GM21619 (cell line): ENCODE data around the gene HIPK1.

ENCODE experiments used
- ATAC-seq: cut with Tn5 transposase; IDR thresholded peaks from one replicate; pipeline ENCODE4 v1.9.1; 2021; ENCODE audit not compliant: unreplicated experiment

Gene HIPK1

DNA sequence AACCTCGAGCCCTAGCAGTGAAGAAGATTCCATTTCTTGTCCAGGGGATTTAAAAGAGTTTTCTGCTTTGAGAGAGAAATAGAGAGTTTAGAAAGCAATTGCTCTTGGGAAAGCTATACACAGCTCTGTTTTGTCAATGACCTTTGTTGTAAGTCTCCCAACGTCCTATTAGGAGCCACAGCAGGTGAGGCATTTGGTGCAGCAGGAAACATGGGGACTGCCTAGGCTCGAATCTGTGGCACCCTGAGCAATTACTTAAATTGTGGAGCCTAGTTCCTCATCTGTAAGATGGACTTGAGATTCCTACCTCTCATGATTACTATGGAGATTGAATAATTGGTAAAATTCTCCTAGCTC lies 15.8 kb upstream of the HIPK1 start:
- ATAC-seq, result no peak

DNA sequence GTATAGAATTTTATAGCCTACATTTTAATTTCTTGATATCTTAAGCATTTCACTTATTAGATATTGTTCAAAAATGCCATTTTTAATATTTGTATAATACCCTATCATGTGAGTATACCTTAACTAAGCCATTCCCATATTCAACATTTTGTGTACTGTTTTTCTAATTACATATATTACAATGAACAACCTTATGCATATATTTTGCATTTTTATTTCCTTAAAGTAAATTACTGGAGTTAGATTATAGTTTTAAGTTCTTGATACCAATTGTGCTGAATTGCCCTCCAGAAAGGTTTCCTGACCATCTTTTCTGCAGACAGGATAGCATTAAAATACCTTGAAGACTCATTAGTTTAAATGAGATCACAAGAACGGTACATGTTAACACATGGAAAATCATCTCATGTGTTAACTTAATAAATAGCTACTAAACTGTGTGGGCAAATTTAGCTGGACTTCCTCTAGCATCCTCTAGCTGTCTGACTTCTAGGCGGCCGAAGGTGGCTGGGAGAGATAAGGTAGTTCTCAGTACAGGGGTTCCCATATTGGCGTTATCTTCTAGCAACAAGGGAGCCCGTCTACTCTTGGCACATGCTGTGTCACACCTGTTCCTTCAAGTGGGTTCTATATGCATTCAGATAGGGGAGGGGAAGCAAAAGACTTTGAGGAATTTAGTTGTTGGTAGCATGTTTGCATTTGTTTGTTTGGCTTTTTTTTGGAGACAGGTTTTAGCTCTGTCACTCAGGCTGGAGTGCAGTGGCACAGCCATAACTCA lies 15.0 kb upstream of the HIPK1 start:
- ATAC-seq, result no peak

DNA sequence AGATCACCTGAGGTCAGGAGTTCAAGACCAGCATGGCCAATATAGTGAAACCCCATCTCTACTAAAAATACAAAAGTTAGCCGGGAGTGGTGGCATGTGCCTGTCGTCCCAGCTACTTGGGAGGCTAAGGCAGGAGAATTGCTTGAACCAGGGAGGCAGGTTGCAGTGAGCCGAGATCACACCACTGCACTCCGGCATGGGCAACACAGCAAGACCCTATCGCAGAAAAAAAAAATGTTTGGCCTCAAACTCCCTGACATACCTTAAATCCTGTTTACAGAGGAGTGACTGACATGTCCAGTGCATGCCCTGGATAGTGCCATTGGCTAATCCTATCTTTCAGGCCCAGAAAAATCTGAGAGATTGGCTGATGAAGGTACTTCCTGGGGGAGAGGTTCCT lies 12.2 kb upstream of the HIPK1 start:
- no peak for ATAC-seq

DNA sequence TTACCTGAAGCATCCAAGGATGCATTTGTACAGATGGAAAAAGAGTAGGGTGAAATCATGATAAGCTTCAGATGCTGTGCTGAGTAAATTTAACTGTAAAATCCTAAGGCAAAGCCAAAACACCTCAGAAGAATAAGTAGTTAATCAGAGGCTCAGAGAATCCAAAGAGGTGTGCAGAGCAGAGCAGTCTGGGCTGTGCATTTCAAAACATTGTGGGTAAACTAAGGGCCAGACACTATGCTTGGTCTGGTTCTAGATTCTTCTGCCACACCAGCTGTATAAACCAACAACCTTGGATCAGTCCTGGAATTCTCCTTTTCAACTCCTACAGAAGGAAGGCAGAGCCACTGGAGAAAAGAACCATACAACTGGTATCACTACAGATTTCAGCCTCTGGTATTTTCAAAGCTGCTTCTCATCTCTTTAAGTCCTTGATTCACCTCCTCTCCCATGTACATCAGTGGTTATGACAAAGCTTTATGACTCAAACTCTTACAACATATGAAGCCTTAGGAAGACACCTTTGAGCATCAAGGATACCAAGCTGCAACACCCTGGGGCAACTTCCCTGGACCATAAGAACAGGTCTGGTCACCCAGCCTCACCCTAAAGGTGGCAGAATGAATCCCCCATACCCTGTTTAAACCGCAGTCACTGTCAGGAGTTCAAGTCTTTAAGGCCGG lies 11.6 kb upstream of the HIPK1 start:
- ATAC-seq, result no peak

DNA sequence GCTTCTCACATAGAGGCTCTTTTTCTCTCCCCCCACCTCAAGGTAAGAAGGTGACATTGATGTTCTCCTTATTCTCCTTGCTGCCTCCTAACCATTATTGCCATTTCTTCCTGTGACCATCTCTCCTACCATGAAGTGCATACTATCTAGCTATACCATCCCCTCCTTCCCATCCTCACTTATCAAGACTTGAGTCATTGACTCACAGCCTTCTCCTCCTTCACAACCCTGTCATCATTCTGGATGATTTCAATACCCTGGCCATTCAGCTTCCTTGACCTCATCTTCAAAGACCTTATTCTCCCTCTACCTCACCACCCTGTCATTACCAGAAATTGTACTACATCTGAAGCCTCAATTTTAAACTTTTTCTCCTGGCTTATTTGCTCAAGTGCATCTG lies 10.9 kb upstream of the HIPK1 start:
- no peak for ATAC-seq

DNA sequence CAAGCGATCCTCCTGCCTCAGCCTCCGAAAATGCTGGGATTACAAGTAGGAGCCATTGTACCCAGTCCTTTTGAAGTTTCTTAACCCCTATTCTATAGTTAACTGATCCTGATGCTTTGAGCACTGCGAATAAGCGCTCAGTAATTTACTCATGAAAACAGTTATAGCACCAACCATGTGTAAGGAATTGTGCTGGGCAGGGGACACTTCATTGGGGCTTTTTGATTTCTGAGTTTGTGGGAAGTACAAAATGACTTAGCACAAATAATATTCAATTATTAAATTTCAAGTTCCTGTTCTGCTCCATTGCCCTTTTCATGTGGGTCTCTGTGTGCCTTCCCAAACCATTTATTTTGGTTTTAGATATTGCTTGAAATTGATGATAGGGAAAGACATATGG lies 6.2 kb upstream of the HIPK1 start:
- no peak for ATAC-seq

DNA sequence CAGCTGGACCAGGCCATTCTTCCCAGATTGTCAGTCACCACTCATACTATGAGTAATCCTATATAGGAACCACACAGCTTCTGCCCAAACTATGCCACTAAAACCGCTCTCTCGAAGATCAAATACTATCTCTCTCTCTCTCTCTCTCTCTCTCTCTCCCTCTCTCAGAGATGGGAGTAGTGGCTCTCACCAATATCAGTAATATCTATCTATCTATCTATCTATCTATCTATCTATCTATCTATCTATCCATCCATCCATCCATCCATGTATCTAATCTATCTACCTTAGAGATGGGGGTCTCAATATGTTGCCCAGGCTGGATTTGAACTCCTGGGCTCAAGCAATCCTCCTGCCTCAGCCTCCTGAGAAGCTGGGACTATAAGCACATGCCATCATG lies 4.7 kb upstream of the HIPK1 start:
- ATAC-seq, result no peak

DNA sequence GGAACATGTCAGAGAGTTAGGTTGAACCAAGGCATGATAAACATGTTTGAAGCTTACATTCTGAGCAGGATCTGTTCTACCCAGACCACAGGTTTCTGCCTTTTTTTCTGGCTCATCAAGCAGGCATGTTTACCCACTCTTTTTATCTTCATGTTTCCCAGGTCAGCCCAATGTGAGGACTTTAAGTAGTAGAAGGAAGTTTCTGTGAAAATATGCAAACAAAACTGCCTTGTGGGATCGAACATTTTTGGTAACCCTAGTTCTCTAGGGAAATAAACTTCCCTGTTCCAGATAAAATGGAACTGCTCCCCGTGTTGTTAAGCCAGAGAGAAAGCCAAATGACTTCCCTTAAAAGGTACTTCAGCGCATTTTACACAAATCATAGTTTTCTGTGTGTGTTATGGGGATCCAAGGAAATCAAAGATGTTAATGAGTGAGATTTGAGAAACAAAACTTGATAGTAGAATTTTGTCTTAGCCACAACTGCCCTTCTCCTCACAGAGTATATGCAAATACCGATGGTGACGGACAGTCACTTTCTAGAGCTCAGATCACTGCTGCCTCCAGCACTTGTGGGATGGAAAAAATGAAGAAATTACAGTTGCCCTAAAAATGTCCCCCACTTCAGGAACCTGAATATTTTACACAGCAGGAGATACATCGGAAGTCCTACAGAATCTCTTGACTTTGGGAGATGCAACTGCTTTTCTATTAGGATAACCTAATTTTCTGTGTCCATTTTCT lies 765 bp upstream of the HIPK1 start:
- no peak for ATAC-seq

DNA sequence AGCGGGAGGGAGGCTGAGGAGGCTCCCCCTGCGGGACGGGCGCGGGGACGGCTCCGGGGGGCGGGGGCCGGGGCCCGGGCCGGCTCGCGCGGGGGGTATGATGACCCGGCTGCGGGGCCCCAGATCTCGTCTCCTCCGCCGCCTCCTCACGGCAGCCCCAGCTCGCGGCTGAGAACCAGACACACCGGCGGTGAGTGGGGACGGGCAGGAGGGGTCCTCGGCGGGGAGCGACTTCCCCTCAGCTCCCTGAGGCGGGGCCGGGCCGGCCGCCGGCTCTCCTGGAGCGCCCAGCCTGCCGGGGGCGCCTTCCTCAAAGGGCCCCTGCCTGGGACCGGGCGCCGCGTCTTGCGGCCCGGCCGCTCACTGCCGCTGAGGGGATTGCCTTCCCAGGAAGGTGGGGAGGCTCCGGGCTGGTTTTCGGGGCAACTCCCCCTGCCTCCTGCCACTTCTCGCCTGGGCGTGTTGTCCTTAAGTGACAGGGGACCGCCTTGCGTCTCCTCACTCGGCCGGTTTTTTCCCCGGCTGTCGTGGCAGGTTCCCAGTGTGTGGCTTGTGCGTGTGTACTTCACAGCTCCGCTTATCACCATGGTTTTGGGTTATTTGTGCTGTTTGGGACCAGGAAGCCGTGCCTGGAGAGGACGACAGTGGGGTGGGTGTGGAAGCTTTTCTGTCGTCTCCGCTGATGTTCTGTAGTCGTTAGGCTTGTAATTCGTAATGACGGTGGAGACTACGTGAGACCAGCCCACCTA lies 800 bp downstream of the HIPK1 start:
- ATAC-seq, result peak; percentile 29

DNA sequence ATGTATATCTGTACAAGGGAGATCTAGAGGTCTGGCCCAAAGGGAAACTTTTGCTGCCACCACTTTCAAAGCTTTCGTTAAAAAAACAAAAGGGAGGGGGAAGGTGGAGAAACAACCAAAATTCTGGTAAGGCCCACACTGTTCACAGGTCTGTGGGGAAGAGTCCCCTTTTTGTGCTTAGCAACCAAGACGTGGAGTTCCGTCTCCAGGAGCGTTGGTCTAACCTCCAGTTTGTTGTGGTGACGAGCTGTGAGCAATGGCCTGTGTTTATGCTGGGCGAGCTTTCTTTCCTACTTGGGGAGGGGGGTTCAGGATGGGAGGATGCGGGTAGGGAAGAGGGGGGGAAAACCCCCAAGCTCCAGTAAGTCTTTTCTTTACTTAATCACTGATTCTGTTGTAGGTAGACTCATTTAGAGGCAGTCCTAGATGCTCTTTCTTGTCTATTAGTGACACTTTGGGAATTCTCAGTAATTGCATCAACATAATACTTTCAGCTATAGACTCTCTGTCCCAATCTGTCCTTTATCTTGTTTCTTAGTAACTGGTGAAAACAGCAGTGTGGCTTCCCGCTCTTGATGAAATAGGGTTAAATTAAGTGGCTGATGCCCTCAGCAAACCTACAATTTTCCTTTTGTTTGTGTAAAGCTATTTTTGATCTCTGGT lies 1.5 kb downstream of the HIPK1 start:
- peak; percentile 30 for ATAC-seq

DNA sequence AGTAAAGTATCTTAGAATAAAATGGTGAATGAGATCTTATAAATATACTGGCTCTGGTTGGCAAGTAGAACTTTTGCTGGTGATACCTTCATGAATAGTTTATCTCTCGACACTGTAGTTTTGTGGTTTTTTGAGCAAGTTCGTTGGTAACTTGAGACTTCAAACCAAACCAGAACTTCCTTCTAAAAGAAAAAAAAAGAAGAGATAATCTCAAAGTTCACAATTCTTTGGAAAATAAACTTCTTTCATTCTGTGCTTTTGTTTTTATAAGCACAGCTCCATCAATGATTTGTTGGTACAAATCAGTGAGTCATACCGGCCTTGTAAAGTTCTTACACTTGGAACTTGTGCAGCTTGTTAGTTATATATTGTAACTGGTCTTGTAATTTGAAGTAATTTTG lies 2.3 kb downstream of the HIPK1 start:
- ATAC-seq, result no peak

DNA sequence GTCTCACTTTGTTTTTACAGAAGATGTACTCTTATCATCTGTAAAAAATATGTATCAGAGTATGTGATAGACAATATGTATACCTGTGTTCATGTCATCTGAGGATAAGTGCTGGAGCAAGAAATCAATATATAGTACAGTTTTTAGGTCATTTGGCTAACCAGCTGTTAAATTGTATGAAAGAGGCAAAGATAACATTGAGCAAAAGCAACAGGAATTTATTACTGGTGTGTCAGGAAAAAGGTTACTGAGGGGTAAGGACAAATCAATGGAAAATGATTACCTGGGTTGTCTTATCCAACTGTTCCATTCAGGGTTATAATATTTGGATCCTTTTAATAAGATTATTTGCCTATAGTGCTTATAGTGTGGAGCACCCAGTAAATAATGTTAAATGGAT lies 4.9 kb downstream of the HIPK1 start:
- ATAC-seq, result no peak

DNA sequence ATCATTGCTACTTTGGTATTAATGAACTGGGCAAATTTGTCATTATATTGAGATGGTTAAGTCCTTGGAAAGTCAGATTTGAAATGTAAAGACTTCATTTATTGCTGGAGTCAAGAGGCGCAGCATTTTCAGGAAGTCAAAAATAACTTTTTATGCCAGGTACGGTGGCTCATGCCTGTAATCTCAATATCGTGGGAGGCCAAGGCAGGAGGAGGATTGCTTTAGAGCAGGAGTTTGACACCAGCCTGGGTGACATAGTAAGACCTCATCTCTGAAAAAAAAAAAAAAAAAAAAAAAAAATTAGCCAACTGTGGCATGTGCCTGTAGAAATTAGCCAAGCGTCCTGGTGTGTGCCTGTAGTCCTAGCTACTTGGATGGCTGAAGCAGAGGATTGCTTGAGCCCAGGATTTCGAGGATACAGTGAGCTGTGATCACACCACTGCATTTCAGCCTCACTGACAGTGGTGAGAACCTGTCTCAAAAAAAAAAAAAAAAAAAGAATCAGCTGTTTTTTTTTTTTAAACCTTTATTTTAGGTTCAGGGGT lies 5.5 kb downstream of the HIPK1 start:
- ATAC-seq, result no peak

DNA sequence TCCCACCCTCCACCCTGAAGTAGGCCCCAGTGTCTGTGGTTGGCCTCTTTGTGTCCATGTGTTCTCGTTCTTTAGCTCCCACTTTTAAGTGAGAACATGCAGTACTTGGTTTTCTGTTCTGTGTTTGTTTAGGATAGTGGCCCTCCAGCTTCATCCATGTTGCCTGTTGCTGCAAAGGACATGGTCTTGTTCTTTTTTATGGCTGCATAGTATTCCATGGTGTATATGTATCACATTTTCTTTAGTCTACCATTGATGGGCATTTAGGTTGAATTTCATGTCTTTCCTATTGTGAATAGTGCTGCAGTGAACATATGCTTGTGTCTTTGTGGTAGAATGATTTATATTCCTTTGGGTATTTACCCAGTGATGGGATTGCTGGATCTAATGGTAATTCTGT lies 6.1 kb downstream of the HIPK1 start:
- no peak for ATAC-seq

DNA sequence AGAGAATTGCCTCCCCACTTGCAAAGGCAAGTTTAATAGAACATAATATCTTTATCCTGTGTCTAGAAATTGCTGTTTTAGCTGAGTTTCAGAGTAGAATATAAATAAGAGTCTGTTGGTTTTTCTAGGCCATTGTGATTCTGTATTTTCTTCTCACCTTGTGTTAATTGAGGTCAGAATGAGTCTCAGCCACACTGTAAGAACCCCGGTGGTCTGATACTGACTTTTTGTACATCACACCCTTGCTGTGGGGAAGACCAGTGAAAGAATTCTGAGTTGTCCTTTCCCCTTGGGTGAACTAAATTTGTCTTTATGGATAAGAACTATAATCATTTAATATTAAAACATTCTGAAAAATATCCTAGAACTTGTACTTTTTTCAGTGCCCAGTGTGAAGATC lies 6.8 kb downstream of the HIPK1 start:
- no peak for ATAC-seq

DNA sequence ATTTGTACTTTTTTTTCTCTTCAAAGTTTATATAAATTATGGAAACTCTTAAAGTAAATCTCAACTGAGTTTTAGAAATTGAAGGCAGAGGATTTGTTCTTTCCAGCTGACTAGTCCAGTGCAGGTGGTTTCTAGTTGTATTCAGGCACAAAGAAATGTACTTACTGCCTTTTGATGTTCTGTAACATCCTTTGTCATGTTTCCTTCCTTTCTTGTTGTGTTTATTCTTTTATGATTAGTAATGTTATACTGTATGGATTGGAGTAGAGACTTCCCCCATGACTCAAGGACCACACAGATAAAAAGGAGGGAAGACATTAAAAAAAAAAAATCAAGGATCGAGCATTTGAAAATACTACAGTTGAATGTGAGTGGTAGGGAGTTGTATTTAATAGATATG lies 8.0 kb downstream of the HIPK1 start:
- no peak for ATAC-seq

DNA sequence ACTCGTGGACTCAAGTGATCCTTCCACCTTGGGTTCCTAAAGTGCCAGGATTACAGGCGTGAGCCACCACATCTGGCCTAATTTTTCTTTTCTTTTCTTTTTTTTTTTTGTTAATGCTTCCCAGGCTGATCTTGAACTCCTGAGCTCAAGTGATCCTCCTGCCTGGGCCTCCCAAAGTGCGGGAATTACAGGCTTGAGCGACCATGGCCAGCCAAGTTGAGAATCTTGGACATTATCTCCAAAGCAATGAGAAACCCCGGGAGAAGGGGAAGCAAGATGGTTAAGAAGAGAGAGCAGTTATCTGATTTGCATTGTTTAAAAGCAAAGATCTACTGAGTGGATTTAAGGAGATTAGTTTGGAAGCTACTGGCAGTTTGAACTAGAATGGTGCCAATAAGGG lies 9.1 kb downstream of the HIPK1 start:
- ATAC-seq, result no peak

DNA sequence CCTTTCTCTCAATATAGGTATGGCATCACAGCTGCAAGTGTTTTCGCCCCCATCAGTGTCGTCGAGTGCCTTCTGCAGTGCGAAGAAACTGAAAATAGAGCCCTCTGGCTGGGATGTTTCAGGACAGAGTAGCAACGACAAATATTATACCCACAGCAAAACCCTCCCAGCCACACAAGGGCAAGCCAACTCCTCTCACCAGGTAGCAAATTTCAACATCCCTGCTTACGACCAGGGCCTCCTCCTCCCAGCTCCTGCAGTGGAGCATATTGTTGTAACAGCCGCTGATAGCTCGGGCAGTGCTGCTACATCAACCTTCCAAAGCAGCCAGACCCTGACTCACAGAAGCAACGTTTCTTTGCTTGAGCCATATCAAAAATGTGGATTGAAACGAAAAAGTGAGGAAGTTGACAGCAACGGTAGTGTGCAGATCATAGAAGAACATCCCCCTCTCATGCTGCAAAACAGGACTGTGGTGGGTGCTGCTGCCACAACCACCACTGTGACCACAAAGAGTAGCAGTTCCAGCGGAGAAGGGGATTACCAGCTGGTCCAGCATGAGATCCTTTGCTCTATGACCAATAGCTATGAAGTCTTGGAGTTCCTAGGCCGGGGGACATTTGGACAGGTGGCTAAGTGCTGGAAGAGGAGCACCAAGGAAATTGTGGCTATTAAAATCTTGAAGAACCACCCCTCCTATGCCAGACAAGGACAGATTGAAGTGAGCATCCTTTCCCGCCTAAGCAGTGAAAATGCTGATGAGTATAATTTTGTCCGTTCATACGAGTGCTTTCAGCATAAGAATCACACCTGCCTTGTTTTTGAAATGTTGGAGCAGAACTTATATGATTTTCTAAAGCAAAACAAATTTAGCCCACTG lies 11.5 kb downstream of the HIPK1 start:
- peak; percentile 48 for ATAC-seq

DNA sequence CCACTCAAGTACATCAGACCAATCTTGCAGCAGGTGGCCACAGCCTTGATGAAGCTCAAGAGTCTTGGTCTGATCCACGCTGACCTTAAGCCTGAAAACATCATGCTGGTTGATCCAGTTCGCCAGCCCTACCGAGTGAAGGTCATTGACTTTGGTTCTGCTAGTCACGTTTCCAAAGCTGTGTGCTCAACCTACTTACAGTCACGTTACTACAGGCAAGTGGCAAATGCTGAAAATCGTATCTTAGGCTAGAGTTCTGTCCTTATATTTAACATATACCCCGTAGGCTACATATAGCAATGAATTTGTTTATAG lies 12.1 kb downstream of the HIPK1 start:
- no peak for ATAC-seq

DNA sequence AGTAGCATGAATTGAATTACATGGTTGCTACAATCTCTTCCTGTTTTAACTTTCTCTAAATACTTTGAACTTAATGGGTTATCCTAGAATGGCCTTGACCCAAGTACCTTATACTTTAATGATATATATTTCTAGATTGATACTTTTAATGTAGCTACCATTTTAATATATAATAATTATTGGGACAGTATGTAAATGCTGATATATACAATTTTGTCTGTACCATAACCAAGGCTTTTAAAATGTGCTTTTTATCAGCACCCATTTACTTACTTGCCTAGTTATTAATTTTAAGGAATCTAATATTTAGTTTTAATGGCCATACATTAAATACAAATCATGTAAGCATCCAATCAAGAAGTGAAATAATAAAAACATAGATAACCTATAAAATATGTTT lies 13.4 kb downstream of the HIPK1 start:
- no peak for ATAC-seq
